ENCODE measurements around the gene CRYGC.

DNA sequence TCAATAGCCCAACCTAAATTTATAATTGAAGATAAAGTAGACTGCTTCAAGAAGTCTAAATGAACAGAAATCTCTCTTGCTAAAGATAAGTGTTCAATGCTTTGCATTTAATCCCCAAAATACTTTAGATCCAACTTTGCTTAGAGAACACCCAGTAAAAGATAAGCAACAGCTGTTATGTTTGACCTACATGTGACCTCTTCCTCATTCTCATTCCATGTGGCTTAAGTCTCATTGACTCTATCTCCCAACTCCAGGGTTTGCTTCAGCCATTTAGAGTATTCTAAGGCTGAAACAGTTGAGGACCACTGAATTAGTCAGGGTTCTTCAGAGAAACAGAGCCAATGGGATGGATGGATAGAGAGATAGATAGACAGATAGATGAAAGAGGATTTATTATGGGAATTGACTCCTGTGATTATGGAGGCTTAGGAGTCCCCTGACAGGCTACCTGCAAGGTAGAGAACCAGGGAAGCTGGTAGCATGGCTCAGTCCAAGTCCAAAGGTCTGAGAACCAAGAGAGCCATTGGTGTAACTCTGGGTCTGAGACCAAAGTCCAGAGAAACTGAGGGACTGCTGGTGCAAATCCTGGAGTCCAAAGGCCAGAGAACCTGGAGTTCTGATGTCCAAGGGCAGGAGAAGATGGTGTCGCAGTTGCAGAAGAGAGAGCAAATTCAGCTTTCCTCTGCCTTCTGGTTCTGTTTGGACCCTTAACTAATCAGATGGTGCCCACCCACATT lies 37.4 kb downstream of the CRYGC start:
- TF ChIP-seq EZH2 (IDR thresholded peaks at IDR 0.05; ENCODE audit: borderline replicate concordance) (no peak), EZH2phosphoT487 (IDR thresholded peaks at IDR 0.05; ENCODE audit: low read depth, severe bottlenecking, unreplicated experiment) (no peak)
- TF ChIP-seq, protein P1, sequence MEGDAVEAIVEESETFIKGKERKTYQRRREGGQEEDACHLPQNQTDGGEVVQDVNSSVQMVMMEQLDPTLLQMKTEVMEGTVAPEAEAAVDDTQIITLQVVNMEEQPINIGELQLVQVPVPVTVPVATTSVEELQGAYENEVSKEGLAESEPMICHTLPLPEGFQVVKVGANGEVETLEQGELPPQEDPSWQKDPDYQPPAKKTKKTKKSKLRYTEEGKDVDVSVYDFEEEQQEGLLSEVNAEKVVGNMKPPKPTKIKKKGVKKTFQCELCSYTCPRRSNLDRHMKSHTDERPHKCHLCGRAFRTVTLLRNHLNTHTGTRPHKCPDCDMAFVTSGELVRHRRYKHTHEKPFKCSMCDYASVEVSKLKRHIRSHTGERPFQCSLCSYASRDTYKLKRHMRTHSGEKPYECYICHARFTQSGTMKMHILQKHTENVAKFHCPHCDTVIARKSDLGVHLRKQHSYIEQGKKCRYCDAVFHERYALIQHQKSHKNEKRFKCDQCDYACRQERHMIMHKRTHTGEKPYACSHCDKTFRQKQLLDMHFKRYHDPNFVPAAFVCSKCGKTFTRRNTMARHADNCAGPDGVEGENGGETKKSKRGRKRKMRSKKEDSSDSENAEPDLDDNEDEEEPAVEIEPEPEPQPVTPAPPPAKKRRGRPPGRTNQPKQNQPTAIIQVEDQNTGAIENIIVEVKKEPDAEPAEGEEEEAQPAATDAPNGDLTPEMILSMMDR (IDR thresholded peaks at IDR 0.05; ENCODE audit: poor library complexity): no peak
